GM12878 (cell line): ENCODE measurements around the gene USP14. TPM values are rescaled to one million over a fixed set of nuclear protein-coding genes. Genes with fewer than 3 reads are reported as not detected.

ENCODE experiments used
- CHD1 ChIP-seq: IDR thresholded peaks from 2 replicates; pipeline ENCODE4 v1.6.1; 2012; ENCODE audit warnings: low read depth, low read length, improper control_type of control experiment
- EGR1 ChIP-seq, 2 experiments: IDR thresholded peaks; 1 replicate in 1 of 2; 2 replicates in 1 of 2; pipeline ENCODE4 v1.6.1; 2011 to 2012; ENCODE audit warnings: low read depth in 2 of 2, low read length in 2 of 2, borderline replicate concordance in 1 of 2, mild to moderate bottlenecking in 1 of 2, moderate library complexity in 1 of 2
- NRF1 ChIP-seq: conservative IDR thresholded peaks from 2 replicates; pipeline ENCODE4 v1.6.1; 2011; ENCODE audit warnings: mild to moderate bottlenecking, low read depth, low read length, improper control_type of control experiment
- ZBTB11 ChIP-seq: fragments of 450-650 bp; formaldehyde crosslinking; IDR thresholded peaks from 2 replicates; pipeline ENCODE4 v1.5.0; 2022; ENCODE audit warnings: mild to moderate bottlenecking, missing genetic modification characterization
- ZNF687 ChIP-seq: fragments of 450-650 bp; IDR thresholded peaks from 2 replicates; pipeline ENCODE4 v1.6.1; 2017; ENCODE audit warnings: mild to moderate bottlenecking, moderate library complexity
- polyA plus RNA-seq, 11 experiments: library from polyadenylated mRNA; depleted of rRNA in 4 of 11; unstranded in 6 of 11; stranded (reverse) in 5 of 11; fragments of >200 nt; fragmentation: Nextera tagmentation in 4 of 11; fragmentation: Illumina TruSeq in 1 of 11; extraction: Ambion mirVana in 4 of 11; extraction: Trizol in 1 of 11; gene quantifications; 1 replicate in 1 of 11; 2 replicates in 10 of 11; pipeline versions ENCODE4 v1.2.1 to v1.2.3, GENCODE V29; 2011 to 2016; ENCODE audit warnings: inconsistent platforms in 2 of 11, missing spikeins in 2 of 11, low read depth in 1 of 11
- total RNA-seq, 4 experiments: library from RNA; depleted of rRNA in 3 of 4; stranded (reverse); fragments of >200 nt in 3 of 4; fragmentation: Illumina TruSeq in 1 of 4; extraction: Trizol in 1 of 4; gene quantifications; 2 replicates each; pipeline versions ENCODE4 v1.2.1 to v1.2.3, GENCODE V29; 2013 to 2021

The USP14 gene
- total and polyA plus RNA-seq, 10 of the 15 experiments (the other 5 are each of a cell fraction or from before 2014, with no cell fraction given): 14.3 to 127 (median 29.6) TPM

- TF ChIP-seq ZBTB11 (no peak), NRF1 (no peak), ZNF687 (no peak), EGR1 (IDR thresholded peaks at IDR 0.05; ENCODE audit: borderline replicate concordance in 1 of 2, low read depth in 2 of 2, low read length in 2 of 2) (no peak), CHD1 (no peak)
Measured at GRCh38 chr18:192801-193200, 34.4 kb downstream of the USP14 start (continued).
